ENCODE data around the gene MS4A1. TPM values are rescaled to one million over a fixed set of nuclear protein-coding genes. Genes with fewer than 3 reads are reported as not detected.

MS4A1 gene
- total and polyA plus RNA-seq, 2 of the 8 experiments (the other 6 are each of a cell fraction or from before 2014, with no cell fraction given): not detected

- TF ChIP-seq CHD7 (IDR thresholded peaks at IDR 0.05; ENCODE audit: insufficient replicate concordance, low read length) (no peak), NANOG (IDR thresholded peaks at IDR 0.05; ENCODE audit: insufficient read depth, low read depth, low read length, poor library complexity, severe bottlenecking) (no peak), POLR2AphosphoS5 (IDR thresholded peaks at IDR 0.05; ENCODE audit: low read depth, low read length) (no peak), E2F6 (IDR thresholded peaks at IDR 0.05) (no peak)
These were observed 44.7 kb downstream of the MS4A1 start (continued) for GRCh38 chr11:60500276-60500910.

Measured in H1 (cell line).